Astrocyte (in vitro differentiated cells and primary cell): Measurements from ENCODE around the gene CCL23. TPM values are rescaled to one million over a fixed set of nuclear protein-coding genes. Genes with fewer than 3 reads are reported as not detected.

Experiments
- DNase-seq: peaks from one replicate; pipeline ENCODE4 v3.0.0-alpha.2; 2010; ENCODE audit warnings: low read depth
- FAIRE-seq: peaks from 2 replicates; lab custom pipeline; 2011; peaks lifted over from hg19 to GRCh38; lab: Jason Lieb, UNC
- H2AFZ ChIP-seq: 2 replicates; pipeline ENCODE4 v1.6.0; 2012; ENCODE audit warnings: low read depth, low read length, inconsistent platforms
- H3K27ac ChIP-seq: 2 replicates; pipeline ENCODE4 v1.5.1; 2011; ENCODE audit warnings: low read depth, low read length, inconsistent platforms
- H3K27me3 ChIP-seq: 2 replicates; pipeline ENCODE4 v1.6.0; 2011; ENCODE audit warnings: low read length, inconsistent platforms; ENCODE audit not compliant: insufficient read depth
- H3K36me3 ChIP-seq: 2 replicates; pipeline ENCODE4 v1.5.1; 2011; ENCODE audit warnings: low read length, inconsistent platforms; ENCODE audit not compliant: insufficient read depth
- H3K4me1 ChIP-seq: 2 replicates; pipeline ENCODE4 v1.5.1; 2011; ENCODE audit warnings: low read length, inconsistent platforms; ENCODE audit not compliant: insufficient read depth
- H3K4me2 ChIP-seq: 2 replicates; pipeline ENCODE4 v1.6.0; 2012; ENCODE audit warnings: low read length, inconsistent platforms
- H3K4me3 ChIP-seq: 2 replicates; pipeline ENCODE4 v1.5.1; 2011; ENCODE audit warnings: low read depth, mild to moderate bottlenecking, low read length, inconsistent platforms; ENCODE audit not compliant: insufficient read depth
- H3K79me2 ChIP-seq: 2 replicates; pipeline ENCODE4 v1.6.0; 2012; ENCODE audit warnings: mild to moderate bottlenecking, low read length, inconsistent platforms; ENCODE audit not compliant: insufficient read depth
- H3K9ac ChIP-seq: 2 replicates; pipeline ENCODE4 v1.6.0; 2012; ENCODE audit warnings: mild to moderate bottlenecking, low read length, inconsistent platforms
- H3K9me3 ChIP-seq: 2 replicates; pipeline ENCODE4 v1.5.1; 2012; ENCODE audit warnings: low read depth, mild to moderate bottlenecking, low read length, inconsistent platforms; ENCODE audit not compliant: insufficient read depth
- H4K20me1 ChIP-seq: 2 replicates; pipeline ENCODE4 v1.6.0; 2012; ENCODE audit warnings: low read length, inconsistent platforms; ENCODE audit not compliant: insufficient read depth
- H3K27ac Mint-ChIP-seq: one replicate; pipeline ENCODE4 v1.8.0; 2021; ENCODE audit warnings: mild to moderate bottlenecking, mixed read lengths; ENCODE audit not compliant: unreplicated experiment
- H3K27me3 Mint-ChIP-seq: one replicate; pipeline ENCODE4 v1.8.0; 2021; ENCODE audit warnings: low read depth, mixed read lengths; ENCODE audit not compliant: unreplicated experiment
- H3K36me3 Mint-ChIP-seq: one replicate; pipeline ENCODE4 v1.8.0; 2021; ENCODE audit warnings: low read depth, mixed read lengths; ENCODE audit not compliant: unreplicated experiment
- H3K4me1 Mint-ChIP-seq: one replicate; pipeline ENCODE4 v1.8.0; 2021; ENCODE audit warnings: low read depth, mixed read lengths; ENCODE audit not compliant: unreplicated experiment
- H3K4me3 Mint-ChIP-seq: one replicate; pipeline ENCODE4 v1.8.0; 2021; ENCODE audit warnings: mild to moderate bottlenecking, moderate library complexity, mixed read lengths; ENCODE audit not compliant: unreplicated experiment
- H3K9me3 Mint-ChIP-seq: one replicate; pipeline ENCODE4 v1.8.0; 2021; ENCODE audit warnings: mild to moderate bottlenecking, mixed read lengths; ENCODE audit not compliant: unreplicated experiment
- CTCF ChIP-seq: IDR thresholded peaks from 2 replicates; pipeline ENCODE4 v1.5.1; 2011; ENCODE audit warnings: low read depth, mild to moderate bottlenecking, inconsistent platforms, low read length, moderate library complexity; ENCODE audit not compliant: insufficient read depth
- EZH2 ChIP-seq: IDR thresholded peaks from 2 replicates; pipeline ENCODE4 v1.6.1; 2012; ENCODE audit warnings: mild to moderate bottlenecking, low read length, inconsistent platforms; ENCODE audit not compliant: insufficient read depth
- total RNA-seq: library from RNA; stranded (reverse); gene quantifications from 2 replicates; pipeline ENCODE4 v1.2.1, GENCODE V29; 2021

CCL23 gene
- total RNA-seq, 1 donor from 2014 or later = not detected

DNA sequence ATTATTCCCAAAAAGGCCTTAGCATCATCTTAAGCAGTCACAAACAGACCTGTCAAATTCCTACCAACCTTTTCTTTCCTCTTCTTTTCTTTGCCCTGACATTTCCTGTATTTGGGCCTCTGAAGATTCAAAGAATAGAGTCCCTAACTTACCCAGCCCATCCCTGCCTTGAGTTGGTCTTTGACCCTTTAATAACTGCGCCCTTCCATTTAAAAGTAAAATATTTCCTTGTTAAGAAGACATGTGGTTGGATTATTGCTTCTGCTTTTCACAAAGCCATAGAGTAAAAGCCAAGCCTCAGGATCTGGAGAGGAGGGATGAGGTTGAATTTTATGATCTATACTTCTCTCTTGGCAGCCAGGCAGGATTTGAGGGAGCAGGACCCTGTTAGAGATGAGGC is 13.2 kb upstream of the CCL23 start:
- no peak overlapping the region for H2AFZ ChIP-seq

GRCh38 chr17:36027761-36028160 is 10.0 kb upstream of the CCL23 start:
- TF ChIP-seq EZH2 (no peak), CTCF (no peak)
- Histone ChIP-seq H3K9me3 (no peaks in the 10 kb centered on the region), H4K20me1 (no peaks in the 10 kb centered on the region), H3K27ac (no peak overlapping the region), H3K4me2 (no peak overlapping the region), H3K9ac (no peak overlapping the region), H3K79me2 (no peaks in the 10 kb centered on the region), H2AFZ (no peak overlapping the region), H3K4me3 (no peak overlapping the region), H3K4me1 (no peaks in the 10 kb centered on the region), H3K27me3 (no peaks in the 10 kb centered on the region), H3K36me3 (no peaks in the 10 kb centered on the region)
- Mint-ChIP-seq H3K27me3 (peaks cover 20% of the 10 kb centered on the region), H3K9me3 (peaks cover 2% of the 10 kb centered on the region), H3K4me3 (no peak overlapping the region), H3K4me1 (no peaks in the 10 kb centered on the region), H3K36me3 (peaks cover 1% of the 10 kb centered on the region), H3K27ac (no peak overlapping the region)
- DNase-seq = no peak
- no peak for FAIRE-seq

More for the DNA sequence above, 13.2 kb upstream of the CCL23 start:
- Histone ChIP-seq H3K79me2 (no peaks in the 10 kb centered on the region), H4K20me1 (no peaks in the 10 kb centered on the region), H3K27me3 (peaks cover 2% of the 10 kb centered on the region), H3K9me3 (no peaks in the 10 kb centered on the region), H3K4me2 (no peak overlapping the region), H3K9ac (no peak overlapping the region), H3K4me1 (no peaks in the 10 kb centered on the region), H3K36me3 (no peaks in the 10 kb centered on the region), H3K4me3 (no peak overlapping the region), H3K27ac (no peak overlapping the region)
- FAIRE-seq (no peak), DNase-seq (no peak)
- peaks cover 26% of the 10 kb centered on the region for H3K27me3 Mint-ChIP-seq
- H3K9me3 Mint-ChIP-seq = peaks cover 2% of the 10 kb centered on the region
- no peak overlapping the region for H3K27ac Mint-ChIP-seq
- no peaks in the 10 kb centered on the region for H3K4me1 Mint-ChIP-seq
- no peak overlapping the region for H3K4me3 Mint-ChIP-seq
- TF ChIP-seq CTCF = no peak
- TF ChIP-seq EZH2 = no peak
- H3K36me3 Mint-ChIP-seq = peaks cover 1% of the 10 kb centered on the region

GRCh38 chr17:36024106-36024869 is 6.5 kb upstream of the CCL23 start:
- TF ChIP-seq EZH2 = no peak
- TF ChIP-seq CTCF = no peak
- H3K36me3 Mint-ChIP-seq = no peaks in the 10 kb centered on the region
- H3K27ac Mint-ChIP-seq = no peak overlapping the region
- Histone ChIP-seq H4K20me1 (no peaks in the 10 kb centered on the region), H3K79me2 (no peaks in the 10 kb centered on the region), H3K4me3 (no peak overlapping the region), H3K4me2 (no peak overlapping the region), H3K9ac (no peak overlapping the region), H3K4me1 (no peaks in the 10 kb centered on the region), H3K9me3 (no peaks in the 10 kb centered on the region), H3K27ac (no peak overlapping the region), H2AFZ (no peak overlapping the region), H3K36me3 (no peaks in the 10 kb centered on the region), H3K27me3 (no peaks in the 10 kb centered on the region)
- H3K9me3 Mint-ChIP-seq = no peaks in the 10 kb centered on the region
- H3K4me1 Mint-ChIP-seq = no peaks in the 10 kb centered on the region
- DNase-seq = no peak
- no peak overlapping the region for H3K4me3 Mint-ChIP-seq
- peaks cover 35% of the 10 kb centered on the region for H3K27me3 Mint-ChIP-seq
- FAIRE-seq = no peak
